Neural cell (in vitro differentiated cells): ENCODE results near the gene LRP8. TPM values are rescaled to one million over a fixed set of nuclear protein-coding genes. Genes with fewer than 3 reads are reported as not detected.

Source experiments
- polyA plus RNA-seq: library from polyadenylated mRNA; depleted of rRNA; stranded (reverse); fragments of >200 nt; gene quantifications from 2 replicates; pipeline ENCODE4 v1.2.3, GENCODE V29; 2014

LRP8 gene
- polyA plus RNA-seq, 1 donor from 2014 or later, result 65.8 TPM

Other genes starting within 250 kb of the LRP8 start
- not detected in 2 replicates for gene SLC1A7, start 185.4 kb downstream of the LRP8 start, polyA plus RNA-seq
- gene CPT2, start 131.2 kb downstream of the LRP8 start, polyA plus RNA-seq, result 5.2 and 5.3 TPM in 2 replicates
- gene CZIB, start 107.4 kb downstream of the LRP8 start, polyA plus RNA-seq, result 103 and 104 TPM in 2 replicates
- gene MAGOH, start 89.6 kb downstream of the LRP8 start, polyA plus RNA-seq, result 42.6 and 53.3 TPM in 2 replicates
- gene DMRTB1, start 131.3 kb upstream of the LRP8 start, polyA plus RNA-seq, result not detected in 2 replicates